Vagina (tissue), 2 donors: ENCODE results near the gene PARD6B. TPM values are rescaled to one million over a fixed set of nuclear protein-coding genes. Genes with fewer than 3 reads are reported as not detected.

Experiments used
- DNase-seq, 2 donors: peaks; one replicate each; pipeline ENCODE4 v3.0.0-alpha.2; 2017; ENCODE audit errors: extremely low spot score in 2 of 2
- H3K27ac ChIP-seq: fragments of 200-600 bp; sonication (generic); one replicate; pipeline ENCODE4 v1.5.1; 2019
- H3K27me3 ChIP-seq: fragments of 200-600 bp; sonication (generic); one replicate; pipeline ENCODE4 v1.5.1; 2019
- H3K36me3 ChIP-seq, 2 donors: fragments of 200-600 bp; sonication (generic); one replicate each; pipeline ENCODE4 v1.5.1; 2017 to 2019
- H3K4me1 ChIP-seq: fragments of 200-600 bp; sonication (generic); one replicate; pipeline ENCODE4 v1.5.1; 2019
- H3K4me3 ChIP-seq, 2 donors: fragments of 200-600 bp; sonication (generic); 1 replicate in 1 of 2; 2 replicates in 1 of 2; pipeline ENCODE4 v1.5.1; 2016 to 2019
- H3K9me3 ChIP-seq: fragments of 200-600 bp; sonication (generic); one replicate; pipeline ENCODE4 v1.5.1; 2019
- POLR2A ChIP-seq, 2 donors: fragments of 450-650 bp; IDR thresholded peaks; one replicate each; pipeline ENCODE4 v1.6.1; 2017; ENCODE audit warnings: antibody characterized with exemption in 2 of 2, mild to moderate bottlenecking in 2 of 2, moderate library complexity in 2 of 2
- POLR2AphosphoS5 ChIP-seq, 2 donors: sonication (generic); formaldehyde crosslinking; IDR thresholded peaks; one replicate each; pipeline ENCODE4 v1.9.0; 2017; ENCODE audit warnings: antibody characterized with exemption in 2 of 2, mild to moderate bottlenecking in 2 of 2, low read depth in 1 of 2; ENCODE audit not compliant: insufficient read depth in 1 of 2
- intact Hi-C: fragments of 100-400 bp; cut with DNase I; formaldehyde crosslinking; loops from one replicate; pipeline ENCODE4 v1.15.1; 2023
- total RNA-seq: library from RNA; depleted of rRNA; stranded (reverse); fragments of >200 nt; gene quantifications from one replicate; pipeline ENCODE4 v1.2.3, GENCODE V29; 2016
- TF ChIP-seq, protein P1 (sequence below), 3 experiments: fragments of 450-650 bp in 2 of 3; fragments of 200-600 bp in 1 of 3; sonication (generic) in 1 of 3; IDR thresholded peaks; one replicate each; pipeline ENCODE4 v1.5.1; 2017 to 2019; ENCODE audit warnings: antibody characterized with exemption in 3 of 3, mild to moderate bottlenecking in 2 of 3, moderate library complexity in 2 of 3

PARD6B gene
- total RNA-seq, 1 donor from 2014 or later: 4.7 TPM

DNA sequence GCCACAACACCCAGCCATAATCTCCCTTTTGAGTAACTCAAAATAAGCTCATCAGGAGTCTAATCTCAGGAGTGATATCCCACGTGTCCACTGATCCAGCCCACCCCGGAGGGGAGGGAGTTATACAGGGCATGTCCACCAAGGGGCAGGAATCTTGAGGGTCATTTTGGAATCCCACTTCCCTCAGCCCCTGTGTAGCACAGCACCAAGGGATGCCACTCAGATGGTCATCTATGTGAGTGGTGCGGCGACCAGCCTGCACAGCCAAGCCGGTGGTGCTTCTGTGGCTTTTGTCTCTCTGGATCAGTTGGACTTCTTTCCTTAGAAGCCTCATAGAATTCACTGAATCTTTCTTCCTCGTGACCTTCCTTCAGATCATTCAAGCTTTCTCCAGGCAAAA, 52.5 kb downstream of the PARD6B start:
- DNase-seq: no peak
- Histone ChIP-seq H3K9me3 (no peaks in the 10 kb centered on the region), H3K27me3 (no peaks in the 10 kb centered on the region), H3K4me1 (peaks cover 8% of the 10 kb centered on the region), H3K27ac (no peak overlapping the region), H3K36me3 (no peaks in the 10 kb centered on the region), H3K4me3 (no peak overlapping the region)
- TF ChIP-seq, protein P1, sequence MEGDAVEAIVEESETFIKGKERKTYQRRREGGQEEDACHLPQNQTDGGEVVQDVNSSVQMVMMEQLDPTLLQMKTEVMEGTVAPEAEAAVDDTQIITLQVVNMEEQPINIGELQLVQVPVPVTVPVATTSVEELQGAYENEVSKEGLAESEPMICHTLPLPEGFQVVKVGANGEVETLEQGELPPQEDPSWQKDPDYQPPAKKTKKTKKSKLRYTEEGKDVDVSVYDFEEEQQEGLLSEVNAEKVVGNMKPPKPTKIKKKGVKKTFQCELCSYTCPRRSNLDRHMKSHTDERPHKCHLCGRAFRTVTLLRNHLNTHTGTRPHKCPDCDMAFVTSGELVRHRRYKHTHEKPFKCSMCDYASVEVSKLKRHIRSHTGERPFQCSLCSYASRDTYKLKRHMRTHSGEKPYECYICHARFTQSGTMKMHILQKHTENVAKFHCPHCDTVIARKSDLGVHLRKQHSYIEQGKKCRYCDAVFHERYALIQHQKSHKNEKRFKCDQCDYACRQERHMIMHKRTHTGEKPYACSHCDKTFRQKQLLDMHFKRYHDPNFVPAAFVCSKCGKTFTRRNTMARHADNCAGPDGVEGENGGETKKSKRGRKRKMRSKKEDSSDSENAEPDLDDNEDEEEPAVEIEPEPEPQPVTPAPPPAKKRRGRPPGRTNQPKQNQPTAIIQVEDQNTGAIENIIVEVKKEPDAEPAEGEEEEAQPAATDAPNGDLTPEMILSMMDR (IDR thresholded peaks at IDR 0.05): no peak
- intact Hi-C loops: no loop called here

DNA sequence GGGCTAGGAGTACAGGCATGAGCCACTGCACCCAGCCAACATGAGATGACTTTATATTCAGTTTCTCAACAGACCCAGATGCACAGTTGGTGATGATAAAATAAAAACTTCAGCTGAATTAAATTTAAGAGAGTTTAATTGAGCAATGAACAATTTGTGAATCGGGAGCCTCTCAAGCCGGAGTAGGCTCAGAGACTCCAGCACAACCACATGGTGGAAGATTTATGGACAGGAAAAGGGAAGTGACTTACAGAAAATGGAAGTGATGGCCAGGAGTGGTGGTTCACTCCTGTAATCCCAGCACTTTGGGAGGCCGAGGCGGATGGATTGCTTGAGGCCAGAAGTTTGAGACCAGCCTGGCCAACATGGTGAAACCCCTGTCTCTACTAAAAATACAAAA, 53.1 kb downstream of the PARD6B start:
- Histone ChIP-seq H3K36me3 (no peaks in the 10 kb centered on the region), H3K27me3 (no peaks in the 10 kb centered on the region), H3K4me3 (no peak overlapping the region), H3K27ac (no peak overlapping the region), H3K9me3 (no peaks in the 10 kb centered on the region), H3K4me1 (peaks cover 8% of the 10 kb centered on the region)
- TF ChIP-seq POLR2A (IDR thresholded peaks at IDR 0.05) (no peak), POLR2AphosphoS5 (IDR thresholded peaks at IDR 0.05; ENCODE audit: insufficient read depth in 1 of 2, low read depth in 1 of 2) (no peak)
- TF ChIP-seq, protein P1 (IDR thresholded peaks at IDR 0.05): no peak
- no peak for DNase-seq
- intact Hi-C loops: no loop called here

DNA sequence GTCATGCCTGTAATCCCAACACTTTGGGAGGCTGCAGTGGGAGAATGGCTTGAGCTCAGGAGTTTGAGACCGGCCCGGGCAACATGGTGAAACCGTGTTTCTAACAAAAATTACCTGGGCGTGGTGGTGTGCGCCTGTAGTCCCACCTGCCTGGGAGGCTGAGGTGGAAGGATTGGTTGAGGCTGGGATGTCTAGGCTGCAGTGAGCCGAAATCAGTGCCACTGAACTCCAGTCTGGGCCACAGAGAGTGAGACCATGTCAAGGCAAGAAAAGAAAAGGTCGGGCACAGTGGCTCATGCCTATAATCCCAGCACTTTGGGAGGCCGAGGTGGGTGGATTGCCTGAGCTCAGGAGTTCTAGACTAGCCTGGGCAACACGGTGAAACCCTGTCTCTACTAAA, 55.3 kb downstream of the PARD6B start:
- Histone ChIP-seq H3K9me3 (no peaks in the 10 kb centered on the region), H3K4me3 (no peak overlapping the region), H3K4me1 (peaks cover 23% of the 10 kb centered on the region), H3K27ac (no peak overlapping the region), H3K36me3 (no peaks in the 10 kb centered on the region), H3K27me3 (no peaks in the 10 kb centered on the region)
- no peak for DNase-seq
- intact Hi-C loops: no loop called here
- TF ChIP-seq POLR2AphosphoS5 (IDR thresholded peaks at IDR 0.05; ENCODE audit: insufficient read depth in 1 of 2, low read depth in 1 of 2) (no peak), POLR2A (IDR thresholded peaks at IDR 0.05) (no peak)
- TF ChIP-seq, protein P1 (IDR thresholded peaks at IDR 0.05): no peak

DNA sequence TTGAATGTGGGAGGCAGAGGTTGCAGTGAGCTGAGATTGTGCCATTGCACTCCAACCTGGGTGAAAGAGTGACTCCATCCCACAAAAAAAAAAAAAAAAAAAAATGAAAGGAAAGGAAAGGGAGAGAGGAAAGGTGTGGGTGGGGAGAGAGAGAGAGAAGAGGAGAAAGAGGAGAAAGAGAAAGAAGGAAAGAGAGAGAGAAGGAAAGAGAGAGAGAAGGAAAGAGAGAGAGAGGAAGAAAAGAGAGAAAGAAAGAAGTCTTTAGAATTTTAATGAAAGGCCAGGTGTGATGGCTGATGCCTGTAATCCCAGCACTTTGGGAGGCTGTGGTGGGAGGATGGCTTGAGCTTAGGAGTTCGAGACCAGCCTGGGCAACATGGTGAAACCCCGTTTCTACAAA, 55.8 kb downstream of the PARD6B start:
- no peak for DNase-seq
- H3K9me3 ChIP-seq: no peaks in the 10 kb centered on the region
- H3K36me3 ChIP-seq: no peaks in the 10 kb centered on the region
- TF ChIP-seq, protein P1 (IDR thresholded peaks at IDR 0.05): no peak
- TF ChIP-seq POLR2AphosphoS5 (IDR thresholded peaks at IDR 0.05; ENCODE audit: insufficient read depth in 1 of 2, low read depth in 1 of 2): no peak
- TF ChIP-seq POLR2A (IDR thresholded peaks at IDR 0.05): no peak
- no peaks in the 10 kb centered on the region for H3K27me3 ChIP-seq
- no peak overlapping the region for H3K27ac ChIP-seq
- no peak overlapping the region for H3K4me3 ChIP-seq
- peaks cover 23% of the 10 kb centered on the region for H3K4me1 ChIP-seq
- intact Hi-C loops: no loop called here

DNA sequence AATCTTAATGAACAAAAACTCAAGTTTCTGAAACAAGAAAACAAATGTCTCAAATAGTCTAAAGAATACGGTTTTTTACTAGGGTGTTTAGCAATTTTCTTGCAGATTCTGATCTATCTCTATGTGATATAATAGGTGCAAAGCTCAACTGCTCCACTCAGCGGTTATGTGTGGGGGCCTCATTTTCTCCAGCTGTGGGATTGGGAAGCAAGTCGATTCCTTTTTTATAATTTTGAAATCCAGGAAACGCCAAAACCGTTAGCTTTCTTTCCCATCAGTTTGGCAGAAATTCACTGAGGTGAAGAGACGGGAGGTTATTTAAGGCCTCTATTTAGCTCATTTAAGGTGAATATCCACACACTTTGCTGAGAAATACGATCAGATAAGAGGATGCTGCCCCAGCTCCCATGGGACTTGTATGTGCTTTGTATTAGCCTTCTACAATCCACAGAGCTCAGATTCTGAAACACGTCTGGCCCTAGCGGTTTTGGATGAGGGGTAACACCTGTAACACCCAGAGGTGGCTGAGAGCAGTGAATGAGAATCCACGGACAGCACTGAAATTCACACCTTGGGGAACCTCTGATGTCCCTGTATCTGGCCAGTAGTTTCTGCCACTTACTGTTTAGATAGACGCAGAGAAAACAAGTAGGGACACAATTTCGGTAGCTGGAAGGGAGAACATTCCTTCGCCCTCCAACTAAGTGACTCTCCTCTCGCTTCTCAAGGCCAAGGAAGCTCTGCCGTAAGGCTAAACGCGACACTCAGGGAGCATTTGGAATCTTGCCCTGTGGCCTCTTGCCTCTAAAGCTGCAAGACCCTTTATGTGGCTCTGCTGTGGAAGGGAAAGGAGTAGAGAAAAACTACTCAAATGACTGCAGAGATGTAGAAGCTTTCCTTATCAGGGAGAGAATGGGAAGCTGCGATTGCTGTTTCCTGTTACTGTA, 56.9 kb downstream of the PARD6B start:
- intact Hi-C loops: no loop called here
- no peaks in the 10 kb centered on the region for H3K27me3 ChIP-seq
- peaks cover 23% of the 10 kb centered on the region for H3K4me1 ChIP-seq
- TF ChIP-seq POLR2AphosphoS5 (IDR thresholded peaks at IDR 0.05; ENCODE audit: insufficient read depth in 1 of 2, low read depth in 1 of 2): peak in 1 of 2 donors; percentile 40
- TF ChIP-seq POLR2A (IDR thresholded peaks at IDR 0.05): no peak
- TF ChIP-seq, protein P1 (IDR thresholded peaks at IDR 0.05): peak in 2 of 3 experiments; percentile 28 to 36
- H3K9me3 ChIP-seq: no peaks in the 10 kb centered on the region
- H3K27ac ChIP-seq: peak overlapping the region; percentile 61
- DNase-seq: no peak
- no peak overlapping the region for H3K4me3 ChIP-seq
- no peaks in the 10 kb centered on the region for H3K36me3 ChIP-seq
